ENCODE data around the gene SNX8.
A peak's percentile ranks its signal among the peaks of the same experiment; 100 is the strongest.

The SNX8 gene

GRCh38 chr7:2219136-2219535, 95.1 kb downstream of the SNX8 start:
- no peak for DNase-seq

GRCh38 chr7:2218444-2218785, 95.8 kb downstream of the SNX8 start:
- DNase-seq: no peak

GRCh38 chr7:2217716-2218443, 96.4 kb downstream of the SNX8 start:
- no peak for DNase-seq

- no peak for DNase-seq
These were observed 97.0 kb downstream of the SNX8 start for GRCh38 chr7:2217206-2217605.

- DNase-seq: no peak
These were observed 98.4 kb downstream of the SNX8 start for GRCh38 chr7:2215851-2216250.

- no peak for DNase-seq
These were observed 99.6 kb downstream of the SNX8 start for GRCh38 chr7:2214636-2215035.

- no peak for DNase-seq
These were observed 100.6 kb downstream of the SNX8 start for GRCh38 chr7:2213551-2214215.

GRCh38 chr7:2212906-2213305, 101.3 kb downstream of the SNX8 start:
- no peak for DNase-seq

GRCh38 chr7:2211926-2212325, 102.3 kb downstream of the SNX8 start:
- DNase-seq: no peak

- DNase-seq: no peak
These were observed 102.9 kb downstream of the SNX8 start for GRCh38 chr7:2211259-2211880.

- DNase-seq: no peak
These were observed 103.5 kb downstream of the SNX8 start for GRCh38 chr7:2210551-2211258.

- no peak for DNase-seq
These were observed 104.3 kb downstream of the SNX8 start for GRCh38 chr7:2209961-2210323.

GRCh38 chr7:2209146-2209960, 104.9 kb downstream of the SNX8 start:
- peak; percentile 36 for DNase-seq

GRCh38 chr7:2208712-2209111, 105.5 kb downstream of the SNX8 start:
- no peak for DNase-seq

GRCh38 chr7:2205036-2205780, 109.0 kb downstream of the SNX8 start:
- DNase-seq: no peak

- no peak for DNase-seq
These were observed 109.8 kb downstream of the SNX8 start for GRCh38 chr7:2204446-2204845.

- no peak for DNase-seq
These were observed 110.4 kb downstream of the SNX8 start for GRCh38 chr7:2203766-2204300.

- DNase-seq: no peak
These were observed 111.1 kb downstream of the SNX8 start for GRCh38 chr7:2202901-2203765.

GRCh38 chr7:2202361-2202761, 111.9 kb downstream of the SNX8 start:
- DNase-seq: no peak

All from activated naive CD4-positive, alpha-beta T cell treated with anti-CD3 and anti-CD28 coated beads, Interleukin-2, amount 50 U/mL, for 16 hours (primary cell).